Liver (tissue), 9 donors: Measurements from ENCODE around the gene PROKR1. TPM values are rescaled to one million over a fixed set of nuclear protein-coding genes. Genes with fewer than 3 reads are reported as not detected.

ENCODE experiments used
- DNase-seq: peaks from one replicate; pipeline ENCODE4 v3.0.0-alpha.2; 2017; ENCODE audit warnings: low spot score
- H3K27ac ChIP-seq, 2 donors: one replicate each; pipeline ENCODE4 v1.7.0; 2013; ENCODE audit warnings: inconsistent platforms in 2 of 2, low read length in 2 of 2, control low read depth in 1 of 2, low read depth in 1 of 2, mild to moderate bottlenecking in 1 of 2
- H3K27me3 ChIP-seq, 4 donors: one replicate each; pipeline versions ENCODE4 v1.6.1 to v1.7.0; 2013; ENCODE audit warnings: low read length in 3 of 4, inconsistent platforms in 1 of 4, mild to moderate bottlenecking in 1 of 4, moderate library complexity in 1 of 4; ENCODE audit not compliant: control insufficient read depth in 4 of 4, insufficient read depth in 4 of 4
- H3K36me3 ChIP-seq, 4 donors: one replicate each; pipeline versions ENCODE4 v1.6.1 to v1.7.0; 2013; ENCODE audit warnings: low read length in 3 of 4, mild to moderate bottlenecking in 3 of 4, low read depth in 1 of 4, moderate library complexity in 1 of 4; ENCODE audit not compliant: control insufficient read depth in 4 of 4, insufficient read depth in 3 of 4
- H3K4me1 ChIP-seq, 4 donors: one replicate each; pipeline versions ENCODE4 v1.6.1 to v1.7.0; 2013; ENCODE audit warnings: low read length in 3 of 4, mild to moderate bottlenecking in 3 of 4, moderate library complexity in 1 of 4; ENCODE audit not compliant: control insufficient read depth in 4 of 4, insufficient read depth in 4 of 4
- H3K4me3 ChIP-seq, 3 donors: one replicate each; pipeline versions ENCODE4 v1.6.1 to v1.7.0; 2013; ENCODE audit warnings: low read length in 3 of 3, control low read depth in 1 of 3, low read depth in 1 of 3, mild to moderate bottlenecking in 1 of 3
- H3K9ac ChIP-seq, 2 donors: one replicate each; pipeline ENCODE4 v1.7.0; 2013; ENCODE audit warnings: low read length in 2 of 2, mild to moderate bottlenecking in 2 of 2, moderate library complexity in 2 of 2, control low read depth in 1 of 2, low read depth in 1 of 2
- H3K9me3 ChIP-seq, 4 donors: one replicate each; pipeline versions ENCODE4 v1.6.1 to v1.7.0; 2013; ENCODE audit warnings: low read length in 3 of 4; ENCODE audit not compliant: control insufficient read depth in 4 of 4
- ATF3 ChIP-seq: IDR thresholded peaks from 2 replicates; pipeline ENCODE4 v1.6.1; 2016; ENCODE audit warnings: antibody characterized with exemption
- CTCF ChIP-seq: fragments of 150-350 bp; IDR thresholded peaks from 2 replicates; pipeline ENCODE4 v1.5.1; 2017; ENCODE audit warnings: improper control_type of control experiment, low read depth, low read length; ENCODE audit not compliant: missing input control
- EGR1 ChIP-seq, 2 donors: IDR thresholded peaks; 2 replicates each; pipeline ENCODE4 v1.6.1; 2016 to 2018; ENCODE audit warnings: antibody characterized with exemption in 2 of 2, low read depth in 2 of 2
- FOXA1 ChIP-seq: IDR thresholded peaks from 2 replicates; pipeline ENCODE4 v1.6.1; 2016; ENCODE audit warnings: antibody characterized with exemption
- FOXA2 ChIP-seq: IDR thresholded peaks from 2 replicates; pipeline ENCODE4 v1.6.1; 2016; ENCODE audit warnings: antibody characterized with exemption
- GABPA ChIP-seq, 2 donors: IDR thresholded peaks in 1 of 2; conservative IDR thresholded peaks in 1 of 2; 2 replicates each; pipeline ENCODE4 v1.6.1; 2016; ENCODE audit warnings: antibody characterized with exemption in 2 of 2, mild to moderate bottlenecking in 1 of 2, moderate library complexity in 1 of 2
- HNF4A ChIP-seq, 2 donors: conservative IDR thresholded peaks; 2 replicates each; pipeline ENCODE4 v1.6.1; 2016; ENCODE audit warnings: antibody characterized with exemption in 2 of 2, mild to moderate bottlenecking in 2 of 2
- HNF4G ChIP-seq: IDR thresholded peaks from 2 replicates; pipeline ENCODE4 v1.6.1; 2016; ENCODE audit warnings: antibody characterized with exemption
- JUND ChIP-seq, 2 donors: IDR thresholded peaks; 2 replicates each; pipeline ENCODE4 v1.6.1; 2016; ENCODE audit warnings: antibody characterized with exemption in 2 of 2
- MAX ChIP-seq: IDR thresholded peaks from 2 replicates; pipeline ENCODE4 v1.6.1; 2016; ENCODE audit warnings: antibody characterized with exemption
- NR2F2 ChIP-seq: IDR thresholded peaks from 2 replicates; pipeline ENCODE4 v1.6.1; 2016; ENCODE audit warnings: antibody characterized with exemption
- RAD21 ChIP-seq, 2 donors: IDR thresholded peaks; 2 replicates each; pipeline ENCODE4 v1.6.1; 2016; ENCODE audit warnings: antibody characterized with exemption in 2 of 2, mild to moderate bottlenecking in 2 of 2
- REST ChIP-seq: IDR thresholded peaks from 2 replicates; pipeline ENCODE4 v1.6.1; 2016; ENCODE audit warnings: antibody characterized with exemption, mild to moderate bottlenecking
- RXRA ChIP-seq, 2 donors: IDR thresholded peaks; 2 replicates each; pipeline ENCODE4 v1.6.1; 2017 to 2018; ENCODE audit warnings: antibody characterized with exemption in 2 of 2, mild to moderate bottlenecking in 1 of 2
- SP1 ChIP-seq: IDR thresholded peaks from 2 replicates; pipeline ENCODE4 v1.6.1; 2018; ENCODE audit warnings: antibody characterized with exemption, mild to moderate bottlenecking
- TAF1 ChIP-seq: conservative IDR thresholded peaks from 2 replicates; pipeline ENCODE4 v1.6.1; 2016; ENCODE audit warnings: antibody characterized with exemption, mild to moderate bottlenecking
- YY1 ChIP-seq: IDR thresholded peaks from 2 replicates; pipeline ENCODE4 v1.6.1; 2016; ENCODE audit warnings: antibody characterized with exemption, mild to moderate bottlenecking
- ZBTB33 ChIP-seq: IDR thresholded peaks from 2 replicates; pipeline ENCODE4 v1.6.1; 2016; ENCODE audit warnings: antibody characterized with exemption
- WGBS: extraction: QIAGEN DNeasy Blood & Tissue Kit; methylation state at CpG from one replicate; pipeline ENCODE4 v1.1.7; 2013; 5-methylcytosine and 5-hydroxymethylcytosine counted together
- polyA plus RNA-seq, 2 donors: library from polyadenylated mRNA; stranded (reverse) in 1 of 2; unstranded in 1 of 2; fragments of 200-250 nt in 1 of 2; fragments of >200 nt in 1 of 2; fragmentation: Nextera tagmentation in 1 of 2; extraction: Ambion mirVana in 1 of 2; gene quantifications; one replicate each; pipeline versions ENCODE4 v1.2.1 to v1.2.3, GENCODE V29; 2013 to 2015
- total RNA-seq, 2 donors: library from RNA; depleted of rRNA; stranded (reverse); fragments of >200 nt; gene quantifications; one replicate each; pipeline ENCODE4 v1.2.3, GENCODE V29; 2014
- donor health status: healthy.
- donor health status: healthy.
- donor health status: healthy.
- donor health status: healthy.
- donor health status: healthy.

The PROKR1 gene
- total and polyA plus RNA-seq, 4 donors: 0.02 to 0.05 TPM; not detected in 2

GRCh38 chr2:68603059-68603458 lies 40.3 kb upstream of the PROKR1 start:
- DNase-seq: no peak
- H3K4me1 ChIP-seq: no peaks in the 10 kb centered on the region
- TF ChIP-seq HNF4G (no peak), MAX (no peak), ZBTB33 (no peak)
- WGBS: 97% methylated on average over 1 of the region's 1 CpG
- H3K9ac ChIP-seq: no peak overlapping the region
- no peak overlapping the region for H3K4me3 ChIP-seq
- H3K27me3 ChIP-seq: no peaks in the 10 kb centered on the region
- H3K36me3 ChIP-seq: no peaks in the 10 kb centered on the region
- H3K27ac ChIP-seq: no peak overlapping the region
- no peaks in the 10 kb centered on the region for H3K9me3 ChIP-seq

GRCh38 chr2:68604077-68604476 lies 39.3 kb upstream of the PROKR1 start:
- 88% methylated on average over 3 of the region's 3 CpGs for WGBS

More at GRCh38 chr2:68604077-68604476, 39.3 kb upstream of the PROKR1 start:
- H3K9me3 ChIP-seq: peaks cover 0 to under 1% (median 0%) of the 10 kb centered on the region in 4 donors
- H3K36me3 ChIP-seq: no peaks in the 10 kb centered on the region
- DNase-seq: no peak
- H3K4me1 ChIP-seq: no peaks in the 10 kb centered on the region
- H3K27me3 ChIP-seq: no peaks in the 10 kb centered on the region
- H3K4me3 ChIP-seq: no peak overlapping the region
- H3K27ac ChIP-seq: no peak overlapping the region
- TF ChIP-seq FOXA1 (no peak), MAX (no peak), TAF1 (no peak), ZBTB33 (no peak), RXRA (IDR thresholded peaks at IDR 0.05) (no peak), YY1 (no peak), REST (no peak), RAD21 (IDR thresholded peaks at IDR 0.05) (no peak), ATF3 (no peak), NR2F2 (no peak), CTCF (no peak), GABPA (IDR thresholded peaks at IDR 0.05 in 1 of 2, conservative IDR thresholded peaks at IDR 0.05 in 1 of 2) (no peak), FOXA2 (no peak), HNF4A (conservative IDR thresholded peaks at IDR 0.05) (no peak), SP1 (no peak), JUND (IDR thresholded peaks at IDR 0.05) (no peak), EGR1 (IDR thresholded peaks at IDR 0.05; ENCODE audit: low read depth in 2 of 2) (no peak)
- no peak overlapping the region for H3K9ac ChIP-seq
